Calu3 (cell line): ENCODE data around the gene ADH1A. TPM values are rescaled to one million over a fixed set of nuclear protein-coding genes. Genes with fewer than 3 reads are reported as not detected.
"Not testable (repeated sequence)": the region's sequence is repeated elsewhere in the genome, so short reads cannot be mapped to it uniquely, and the experiment has no call there.

Experiments
- BruUV-seq: library from RNA; stranded (reverse); fragments of 400-500 nt; replicated peaks from 2 replicates; lab custom pipeline; 2021; lab: Mats Ljungman, UMichigan
- CTCF ChIA-PET: fragments of 300-600 bp; sonication (Branson Sonifier 250); formaldehyde crosslinking; loops from one replicate; lab custom pipeline; 2022; ENCODE audit warnings: antibody characterized with exemption; lab: Charles Lee
- DNase-seq: peaks from one replicate; pipeline ENCODE4 v3.0.0; 2022
- H3K27ac Mint-ChIP-seq: one replicate; pipeline ENCODE4 v1.8.0; 2022; ENCODE audit warnings: mixed read lengths; ENCODE audit not compliant: unreplicated experiment
- H3K27me3 Mint-ChIP-seq: one replicate; pipeline ENCODE4 v1.8.0; 2022; ENCODE audit warnings: mixed read lengths; ENCODE audit not compliant: unreplicated experiment
- H3K36me3 Mint-ChIP-seq: one replicate; pipeline ENCODE4 v1.8.0; 2022; ENCODE audit warnings: mild to moderate bottlenecking, moderate library complexity, mixed read lengths; ENCODE audit not compliant: insufficient read depth, unreplicated experiment
- H3K4me1 Mint-ChIP-seq: one replicate; pipeline ENCODE4 v1.8.0; 2022; ENCODE audit warnings: mild to moderate bottlenecking, low read depth, mixed read lengths; ENCODE audit not compliant: unreplicated experiment
- H3K4me3 Mint-ChIP-seq: one replicate; pipeline ENCODE4 v1.8.0; 2022; ENCODE audit warnings: mild to moderate bottlenecking, low read depth, moderate library complexity, mixed read lengths; ENCODE audit not compliant: unreplicated experiment
- H3K9me3 Mint-ChIP-seq: one replicate; pipeline ENCODE4 v1.8.0; 2022; ENCODE audit warnings: low read depth, mixed read lengths; ENCODE audit not compliant: unreplicated experiment
- intact Hi-C: fragments of 100-400 bp; cut with micrococcal nuclease; formaldehyde crosslinking; loops from one replicate; pipeline ENCODE4 v1.10.0; 2022; ENCODE audit not compliant: unreplicated experiment
- total RNA-seq: library from RNA; stranded (reverse); gene quantifications from 2 replicates; pipeline ENCODE4 v1.2.3, GENCODE V29; 2022
- TF ChIP-seq, protein P1 (sequence below): fragments of 200-600 bp; IDR thresholded peaks from one replicate; pipeline ENCODE4 v1.8.0; 2022; ENCODE audit warnings: antibody characterized with exemption; ENCODE audit not compliant: unreplicated experiment

Gene ADH1A
- total RNA-seq, 1 experiment from 2014 or later: not detected

DNA sequence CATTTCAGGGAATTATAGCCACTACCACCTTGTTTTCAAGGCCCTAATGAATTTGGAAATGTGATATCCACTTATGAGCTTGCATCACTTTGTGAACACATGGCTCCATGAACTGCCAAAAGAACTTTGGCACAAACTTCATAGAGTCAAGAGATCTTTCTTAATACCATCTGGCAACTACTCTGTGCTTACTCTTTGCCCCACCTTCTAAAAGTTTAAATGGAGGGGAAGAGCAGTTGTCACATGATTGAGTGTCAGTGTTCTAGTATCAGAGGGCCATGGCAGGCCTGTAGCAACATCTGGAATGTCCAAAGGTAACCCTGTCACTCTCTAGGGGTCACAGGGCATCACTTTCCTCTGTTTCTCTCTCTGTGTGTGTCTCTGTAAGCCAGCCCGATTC lies 33.0 kb upstream of the ADH1A start:
- DNase-seq: no peak
- intact Hi-C loops: no loop called here
- Mint-ChIP-seq H3K4me3 (no peak overlapping the region), H3K9me3 (no peaks in the 10 kb centered on the region), H3K27me3 (no peaks in the 10 kb centered on the region), H3K36me3 (no peaks in the 10 kb centered on the region), H3K27ac (no peak overlapping the region), H3K4me1 (no peaks in the 10 kb centered on the region)
- TF ChIP-seq, protein P1, sequence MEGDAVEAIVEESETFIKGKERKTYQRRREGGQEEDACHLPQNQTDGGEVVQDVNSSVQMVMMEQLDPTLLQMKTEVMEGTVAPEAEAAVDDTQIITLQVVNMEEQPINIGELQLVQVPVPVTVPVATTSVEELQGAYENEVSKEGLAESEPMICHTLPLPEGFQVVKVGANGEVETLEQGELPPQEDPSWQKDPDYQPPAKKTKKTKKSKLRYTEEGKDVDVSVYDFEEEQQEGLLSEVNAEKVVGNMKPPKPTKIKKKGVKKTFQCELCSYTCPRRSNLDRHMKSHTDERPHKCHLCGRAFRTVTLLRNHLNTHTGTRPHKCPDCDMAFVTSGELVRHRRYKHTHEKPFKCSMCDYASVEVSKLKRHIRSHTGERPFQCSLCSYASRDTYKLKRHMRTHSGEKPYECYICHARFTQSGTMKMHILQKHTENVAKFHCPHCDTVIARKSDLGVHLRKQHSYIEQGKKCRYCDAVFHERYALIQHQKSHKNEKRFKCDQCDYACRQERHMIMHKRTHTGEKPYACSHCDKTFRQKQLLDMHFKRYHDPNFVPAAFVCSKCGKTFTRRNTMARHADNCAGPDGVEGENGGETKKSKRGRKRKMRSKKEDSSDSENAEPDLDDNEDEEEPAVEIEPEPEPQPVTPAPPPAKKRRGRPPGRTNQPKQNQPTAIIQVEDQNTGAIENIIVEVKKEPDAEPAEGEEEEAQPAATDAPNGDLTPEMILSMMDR: no peak
- CTCF ChIA-PET: no interaction called here
- no TSS peak for BruUV-seq

DNA sequence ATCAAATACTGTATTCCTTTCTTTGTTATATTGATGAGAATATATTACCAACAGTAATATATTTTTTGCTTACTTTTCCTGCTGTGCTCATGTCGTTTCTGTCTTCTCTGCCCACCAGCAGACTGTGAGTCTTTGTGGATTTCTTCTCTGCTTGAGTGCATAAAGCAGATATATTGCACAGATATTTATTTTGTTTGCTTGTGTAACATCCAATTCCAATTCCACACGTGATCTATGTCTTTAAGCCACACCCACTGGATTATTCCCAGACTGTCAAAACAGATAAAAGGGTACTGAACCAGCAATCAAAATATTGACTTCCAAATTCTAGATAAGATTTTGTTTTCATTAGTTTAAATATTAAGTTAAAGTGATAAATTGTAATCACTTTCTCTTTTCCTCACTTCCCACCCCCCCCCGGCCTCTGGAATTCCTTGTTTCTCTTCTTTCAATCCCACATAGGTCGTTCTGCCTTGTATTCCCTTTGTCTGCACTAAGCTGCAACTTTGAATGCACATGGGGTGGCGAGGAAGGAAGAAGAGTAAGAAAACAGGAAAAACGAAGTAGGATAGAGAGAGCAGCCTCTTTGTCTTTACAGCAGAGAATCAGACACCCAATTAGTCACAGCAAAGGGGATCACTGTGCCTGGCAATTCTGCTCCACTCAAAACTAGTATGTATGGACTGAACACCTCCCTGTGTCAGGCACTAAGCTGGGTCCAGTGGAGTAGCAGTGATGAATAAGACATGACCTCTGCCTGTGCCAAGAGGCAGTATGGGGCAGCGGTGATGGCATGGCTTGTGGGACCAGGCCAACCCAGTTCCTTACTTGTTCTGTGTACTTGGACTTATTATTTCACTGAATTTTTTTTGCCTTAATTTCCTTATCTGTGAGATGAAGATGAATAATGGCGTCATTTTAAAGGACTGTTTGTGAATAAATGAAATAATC lies 30.7 kb upstream of the ADH1A start, which contains the start of gene ADH1B:
TSS of gene ADH1B (minus strand) at position 161 of the 951 bp plus-strand sequence. CDS start at position 91, 70 bp downstream.
- no peaks in the 10 kb centered on the region for H3K27me3 Mint-ChIP-seq
- H3K4me3 Mint-ChIP-seq: no peak within 1 kb of the TSS
- CTCF ChIA-PET: no interaction called here
- TF ChIP-seq, protein P1: no peak
- no peaks in the 10 kb centered on the region for H3K4me1 Mint-ChIP-seq
- no peaks in the 10 kb centered on the region for H3K36me3 Mint-ChIP-seq
- intact Hi-C loops: no loop called here
- DNase-seq: no peak
- H3K9me3 Mint-ChIP-seq: no peaks in the 10 kb centered on the region
- H3K27ac Mint-ChIP-seq: no peak within 1 kb of the TSS
- BruUV-seq: no TSS peak

DNA sequence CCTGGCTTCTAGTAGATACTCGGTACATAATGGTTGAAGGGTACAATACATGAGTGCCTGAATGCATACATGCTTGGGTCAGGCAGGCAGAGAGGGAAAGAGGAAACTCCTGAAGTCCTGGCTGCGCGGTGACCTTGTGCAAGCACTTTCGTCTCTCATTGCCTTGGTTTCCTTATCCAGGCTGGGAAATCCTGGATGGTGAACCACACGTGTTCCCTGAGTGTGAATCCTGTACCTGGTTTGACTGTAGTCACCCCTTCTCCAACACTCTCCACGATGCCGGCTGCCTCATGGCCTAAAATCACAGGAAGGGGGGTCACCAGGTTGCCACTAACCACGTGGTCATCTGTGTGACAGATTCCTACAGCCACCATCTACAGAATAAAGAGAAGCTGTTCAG lies 27.0 kb upstream of the ADH1A start:
- H3K9me3 Mint-ChIP-seq, H3K4me1 Mint-ChIP-seq, H3K27ac Mint-ChIP-seq, H3K4me3 Mint-ChIP-seq, H3K36me3 Mint-ChIP-seq, CTCF ChIA-PET, DNase-seq, BruUV-seq, H3K27me3 Mint-ChIP-seq, intact Hi-C loops: not testable (repeated sequence)

DNA sequence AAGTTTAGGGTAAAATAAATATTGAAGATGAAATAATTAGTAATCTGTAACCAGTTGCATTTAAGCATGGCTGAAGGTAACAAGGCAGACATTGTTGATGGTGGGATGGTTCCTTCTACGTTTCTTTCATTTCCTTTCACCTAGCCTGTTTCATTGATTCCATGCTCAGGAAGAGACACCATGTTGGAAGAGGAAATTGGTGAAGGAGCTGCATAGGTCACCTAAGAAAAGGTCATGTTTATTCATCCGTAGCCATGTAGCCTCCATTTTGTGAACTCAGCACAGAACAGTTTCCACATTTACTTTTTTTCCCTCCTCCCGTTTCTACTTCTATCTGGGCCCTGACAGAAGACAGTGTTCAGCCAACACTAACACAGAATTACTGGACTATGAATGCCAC lies 26.6 kb upstream of the ADH1A start:
- no peak overlapping the region for H3K4me3 Mint-ChIP-seq
- TF ChIP-seq, protein P1: no peak
- no peaks in the 10 kb centered on the region for H3K36me3 Mint-ChIP-seq
- no peaks in the 10 kb centered on the region for H3K4me1 Mint-ChIP-seq
- CTCF ChIA-PET: no interaction called here
- intact Hi-C loops: no loop called here
- no peak overlapping the region for H3K27ac Mint-ChIP-seq
- no peaks in the 10 kb centered on the region for H3K9me3 Mint-ChIP-seq
- no peaks in the 10 kb centered on the region for H3K27me3 Mint-ChIP-seq
- no TSS peak for BruUV-seq
- no peak for DNase-seq

DNA sequence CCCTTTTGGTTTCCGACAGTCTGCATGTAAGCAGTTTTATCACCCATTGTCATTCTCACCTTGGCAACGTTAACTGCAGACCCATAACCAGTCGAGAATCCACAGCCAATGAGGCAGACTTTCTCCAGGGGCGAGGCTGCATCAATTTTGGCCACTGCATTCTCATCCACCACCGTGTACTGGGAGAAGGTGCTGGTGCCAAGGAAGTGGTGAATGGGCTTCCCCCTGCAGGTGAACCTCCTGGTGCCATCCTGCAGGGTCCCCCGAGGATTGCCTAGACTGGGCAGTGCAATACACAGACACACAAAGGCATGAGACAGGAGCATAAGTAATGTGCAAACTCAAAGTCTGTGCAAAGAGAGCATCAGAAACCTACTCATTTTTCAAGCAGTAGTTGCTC lies 25.1 kb upstream of the ADH1A start:
- CTCF ChIA-PET: no interaction called here
- BruUV-seq: no TSS peak
- Mint-ChIP-seq H3K4me3 (no peak overlapping the region), H3K9me3 (no peaks in the 10 kb centered on the region), H3K27me3 (no peaks in the 10 kb centered on the region), H3K27ac (no peak overlapping the region), H3K36me3 (no peaks in the 10 kb centered on the region), H3K4me1 (no peaks in the 10 kb centered on the region)
- no peak for DNase-seq
- TF ChIP-seq, protein P1: no peak
- intact Hi-C loops: no loop called here
